ENCODE data around the gene KCNQ1.

- TF ChIP-seq CTCF (optimal IDR thresholded peaks at IDR 0.05 in 1 of 3, IDR thresholded peaks at IDR 0.05 in 1 of 3, conservative IDR thresholded peaks at IDR 0.05 in 1 of 3; ENCODE audit: extremely low read depth in 1 of 3, insufficient read depth in 2 of 3, low read length in 3 of 3), result no peak
- TF ChIP-seq EZH2 (IDR thresholded peaks at IDR 0.05; ENCODE audit: low read length), result no peak
Measured at GRCh38 chr11:2518111-2518982, 73.5 kb downstream of the KCNQ1 start.

Data from keratinocyte (primary cell).